PC-3 (cell line): Measurements from ENCODE around the gene OR4D1.

Experiments used
- EZH2 ChIP-seq: fragments of 300-600 bp; sonication (generic); IDR thresholded peaks from one replicate; pipeline ENCODE4 v1.6.1; 2017; ENCODE audit warnings: antibody characterized with exemption, mild to moderate bottlenecking, low read length; ENCODE audit not compliant: unreplicated experiment
- TF ChIP-seq, protein P1 (sequence below): fragments of 300-600 bp; sonication (generic); conservative IDR thresholded peaks from 2 replicates; pipeline ENCODE4 v1.5.1; 2017; ENCODE audit warnings: antibody characterized with exemption, low read depth, mild to moderate bottlenecking, low read length

GRCh38 chr17:58100506-58100905 lies 47.7 kb upstream of the OR4D1 start:
- TF ChIP-seq, protein P1, sequence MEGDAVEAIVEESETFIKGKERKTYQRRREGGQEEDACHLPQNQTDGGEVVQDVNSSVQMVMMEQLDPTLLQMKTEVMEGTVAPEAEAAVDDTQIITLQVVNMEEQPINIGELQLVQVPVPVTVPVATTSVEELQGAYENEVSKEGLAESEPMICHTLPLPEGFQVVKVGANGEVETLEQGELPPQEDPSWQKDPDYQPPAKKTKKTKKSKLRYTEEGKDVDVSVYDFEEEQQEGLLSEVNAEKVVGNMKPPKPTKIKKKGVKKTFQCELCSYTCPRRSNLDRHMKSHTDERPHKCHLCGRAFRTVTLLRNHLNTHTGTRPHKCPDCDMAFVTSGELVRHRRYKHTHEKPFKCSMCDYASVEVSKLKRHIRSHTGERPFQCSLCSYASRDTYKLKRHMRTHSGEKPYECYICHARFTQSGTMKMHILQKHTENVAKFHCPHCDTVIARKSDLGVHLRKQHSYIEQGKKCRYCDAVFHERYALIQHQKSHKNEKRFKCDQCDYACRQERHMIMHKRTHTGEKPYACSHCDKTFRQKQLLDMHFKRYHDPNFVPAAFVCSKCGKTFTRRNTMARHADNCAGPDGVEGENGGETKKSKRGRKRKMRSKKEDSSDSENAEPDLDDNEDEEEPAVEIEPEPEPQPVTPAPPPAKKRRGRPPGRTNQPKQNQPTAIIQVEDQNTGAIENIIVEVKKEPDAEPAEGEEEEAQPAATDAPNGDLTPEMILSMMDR, result no peak
- TF ChIP-seq EZH2, result no peak
